ENCODE results near the gene MATCAP1. TPM values are rescaled to one million over a fixed set of nuclear protein-coding genes. Genes with fewer than 3 reads are reported as not detected.

The MATCAP1 gene
- total and polyA plus RNA-seq, 4 donors: 18.5 to 41.8 (median 26.0) TPM

DNA sequence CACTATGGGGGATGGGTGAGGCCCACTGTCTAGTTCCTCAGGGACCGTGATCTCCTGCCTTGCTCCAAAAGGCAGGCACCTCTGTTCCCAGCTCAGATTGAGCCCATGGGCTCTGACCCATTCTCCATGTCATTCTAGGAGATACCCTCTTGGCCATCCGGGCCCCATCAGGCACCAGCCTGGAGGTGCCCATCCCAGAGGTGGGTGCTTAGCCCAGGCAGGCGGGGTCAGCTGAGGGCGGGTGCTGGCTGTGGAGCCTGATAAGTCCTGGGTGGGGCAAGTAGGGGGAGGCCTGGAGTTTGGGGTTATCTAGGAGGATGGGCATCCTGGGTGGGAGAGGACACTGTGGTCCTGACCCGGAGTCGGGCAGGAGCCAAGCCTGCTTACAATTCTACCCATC is 10.5 kb upstream of the MATCAP1 start:
- WGBS, 2 donors: 91 to 95% methylated on average over 6 of the region's 6 CpGs
- TF ChIP-seq, protein P1, sequence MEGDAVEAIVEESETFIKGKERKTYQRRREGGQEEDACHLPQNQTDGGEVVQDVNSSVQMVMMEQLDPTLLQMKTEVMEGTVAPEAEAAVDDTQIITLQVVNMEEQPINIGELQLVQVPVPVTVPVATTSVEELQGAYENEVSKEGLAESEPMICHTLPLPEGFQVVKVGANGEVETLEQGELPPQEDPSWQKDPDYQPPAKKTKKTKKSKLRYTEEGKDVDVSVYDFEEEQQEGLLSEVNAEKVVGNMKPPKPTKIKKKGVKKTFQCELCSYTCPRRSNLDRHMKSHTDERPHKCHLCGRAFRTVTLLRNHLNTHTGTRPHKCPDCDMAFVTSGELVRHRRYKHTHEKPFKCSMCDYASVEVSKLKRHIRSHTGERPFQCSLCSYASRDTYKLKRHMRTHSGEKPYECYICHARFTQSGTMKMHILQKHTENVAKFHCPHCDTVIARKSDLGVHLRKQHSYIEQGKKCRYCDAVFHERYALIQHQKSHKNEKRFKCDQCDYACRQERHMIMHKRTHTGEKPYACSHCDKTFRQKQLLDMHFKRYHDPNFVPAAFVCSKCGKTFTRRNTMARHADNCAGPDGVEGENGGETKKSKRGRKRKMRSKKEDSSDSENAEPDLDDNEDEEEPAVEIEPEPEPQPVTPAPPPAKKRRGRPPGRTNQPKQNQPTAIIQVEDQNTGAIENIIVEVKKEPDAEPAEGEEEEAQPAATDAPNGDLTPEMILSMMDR (IDR thresholded peaks at IDR 0.05; ENCODE audit: control extremely low read depth, extremely low read depth): no peak
- no peaks in the 10 kb centered on the region for H3K9me3 ChIP-seq (ENCODE audit: control insufficient read depth in 4 of 4, insufficient read depth in 3 of 4, low read length in 3 of 4)
- H3K36me3 ChIP-seq (ENCODE audit: control insufficient read depth in 4 of 4, insufficient read depth in 4 of 4, low read length in 4 of 4): peaks cover 21 to 44% (median 31%) of the 10 kb centered on the region in 4 donors
- DNase-seq (no peak), ATAC-seq (ENCODE audit: insufficient read depth, low FRiP score) (no peak)
- no peak overlapping the region for H3K9ac ChIP-seq (ENCODE audit: insufficient read depth in 1 of 2, low read length in 2 of 2)
- H3K4me1 ChIP-seq (ENCODE audit: control insufficient read depth in 5 of 5, insufficient read depth in 5 of 5, low read length in 5 of 5): peaks cover 8 to 30% (median 13%) of the 10 kb centered on the region in 5 donors
- H3K27ac ChIP-seq (ENCODE audit: low read depth in 1 of 2, low read length in 1 of 2): no peak overlapping the region
- no peaks in the 10 kb centered on the region for H3K27me3 ChIP-seq (ENCODE audit: control insufficient read depth in 3 of 3, insufficient read depth in 3 of 3, low read length in 2 of 3)
- H3K4me3 ChIP-seq: no peak overlapping the region

DNA sequence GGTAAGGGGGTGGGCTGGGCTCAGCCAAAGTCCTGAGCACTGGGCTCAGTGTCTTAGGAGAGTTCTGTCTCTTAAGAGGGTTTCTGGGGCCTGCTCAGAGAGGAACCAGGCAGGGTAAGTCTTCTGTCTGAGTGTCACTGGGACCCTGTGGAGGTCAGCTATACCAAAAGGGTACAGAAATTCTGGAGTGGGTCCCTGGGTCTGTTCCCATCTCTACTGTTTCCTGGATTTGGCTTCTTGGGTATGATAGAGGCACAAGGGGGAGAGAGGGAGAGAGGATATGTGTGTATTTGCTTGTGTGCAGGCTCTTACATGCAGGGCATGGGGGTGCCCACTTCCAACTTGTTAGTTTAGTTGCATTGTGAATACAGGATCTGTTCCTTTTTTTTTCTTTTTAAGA is 9.8 kb upstream of the MATCAP1 start:
- Histone ChIP-seq H3K27me3 (ENCODE audit: control insufficient read depth in 3 of 3, insufficient read depth in 3 of 3, low read length in 2 of 3) (no peaks in the 10 kb centered on the region), H3K9ac (ENCODE audit: insufficient read depth in 1 of 2, low read length in 2 of 2) (no peak overlapping the region), H3K27ac (ENCODE audit: low read depth in 1 of 2, low read length in 1 of 2) (no peak overlapping the region), H3K9me3 (ENCODE audit: control insufficient read depth in 4 of 4, insufficient read depth in 3 of 4, low read length in 3 of 4) (no peaks in the 10 kb centered on the region), H3K36me3 (ENCODE audit: control insufficient read depth in 4 of 4, insufficient read depth in 4 of 4, low read length in 4 of 4) (peaks cover 21 to 44% (median 31%) of the 10 kb centered on the region in 4 donors), H3K4me1 (ENCODE audit: control insufficient read depth in 5 of 5, insufficient read depth in 5 of 5, low read length in 5 of 5) (peaks cover 8 to 29% (median 17%) of the 10 kb centered on the region in 5 donors), H3K4me3 (no peak overlapping the region)
- TF ChIP-seq, protein P1 (IDR thresholded peaks at IDR 0.05; ENCODE audit: control extremely low read depth, extremely low read depth): no peak
- no peak for ATAC-seq (ENCODE audit: insufficient read depth, low FRiP score)
- DNase-seq: no peak

DNA sequence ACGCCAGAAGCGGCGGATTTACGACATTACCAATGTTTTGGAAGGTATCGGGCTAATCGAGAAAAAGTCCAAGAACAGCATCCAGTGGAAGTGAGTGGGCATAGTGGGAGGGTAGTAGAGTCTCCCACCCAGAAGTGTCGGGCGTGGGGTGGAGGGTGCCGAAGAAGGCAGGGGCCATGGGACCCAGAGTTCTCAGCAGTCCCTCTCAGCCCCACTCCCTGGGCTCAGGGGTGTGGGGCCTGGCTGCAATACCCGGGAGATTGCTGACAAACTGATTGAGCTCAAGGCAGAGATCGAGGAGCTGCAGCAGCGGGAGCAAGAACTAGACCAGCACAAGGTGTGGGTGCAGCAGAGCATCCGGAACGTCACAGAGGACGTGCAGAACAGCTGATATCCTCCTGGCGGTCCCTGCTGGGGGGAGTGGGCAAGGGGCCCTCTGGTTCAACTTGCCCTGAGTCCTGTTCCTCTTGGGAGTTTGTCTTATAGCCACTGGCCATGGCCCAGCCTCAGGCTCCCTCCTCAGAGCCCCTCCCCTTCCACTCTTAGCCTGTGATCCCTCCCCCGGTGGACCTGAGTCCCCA is 9.1 kb upstream of the MATCAP1 start:
- WGBS, 2 donors: 25 to 29% methylated on average over 17 of the region's 17 CpGs
- TF ChIP-seq, protein P1 (IDR thresholded peaks at IDR 0.05; ENCODE audit: control extremely low read depth, extremely low read depth): no peak

More for the DNA sequence above, 9.1 kb upstream of the MATCAP1 start:
- Histone ChIP-seq H3K9ac (ENCODE audit: insufficient read depth in 1 of 2, low read length in 2 of 2) (peak overlapping the region; percentile 40 to 61), H3K4me1 (ENCODE audit: control insufficient read depth in 5 of 5, insufficient read depth in 5 of 5, low read length in 5 of 5) (peaks cover 8 to 23% (median 17%) of the 10 kb centered on the region in 5 donors), H3K27me3 (ENCODE audit: control insufficient read depth in 3 of 3, insufficient read depth in 3 of 3, low read length in 2 of 3) (no peaks in the 10 kb centered on the region), H3K4me3 (peak overlapping the region; percentile 98), H3K9me3 (ENCODE audit: control insufficient read depth in 4 of 4, insufficient read depth in 3 of 4, low read length in 3 of 4) (no peaks in the 10 kb centered on the region), H3K27ac (ENCODE audit: low read depth in 1 of 2, low read length in 1 of 2) (peak overlapping the region; percentile 39 to 82), H3K36me3 (ENCODE audit: control insufficient read depth in 4 of 4, insufficient read depth in 4 of 4, low read length in 4 of 4) (peaks cover 19 to 39% (median 27%) of the 10 kb centered on the region in 4 donors)
- DNase-seq (no peak), ATAC-seq (ENCODE audit: insufficient read depth, low FRiP score) (no peak)
